Ascending aorta (tissue), 2 donors: ENCODE data around the gene ADIG. TPM values are rescaled to one million over a fixed set of nuclear protein-coding genes. Genes with fewer than 3 reads are reported as not detected.

Experiments used
- DNase-seq, 2 donors: peaks; one replicate each; pipeline ENCODE4 v3.0.0-alpha.2; 2019; ENCODE audit warnings: low spot score in 2 of 2
- H3K27ac ChIP-seq, 2 donors: fragments of 200-600 bp; sonication (generic); one replicate each; pipeline ENCODE4 v1.5.1; 2016 to 2017; ENCODE audit warnings: mild to moderate bottlenecking in 1 of 2
- H3K27me3 ChIP-seq: fragments of 200-600 bp; sonication (generic); one replicate; pipeline ENCODE4 v1.5.1; 2017
- H3K36me3 ChIP-seq, 2 donors: fragments of 200-600 bp; sonication (generic); one replicate each; pipeline ENCODE4 v1.5.1; 2016
- H3K4me1 ChIP-seq, 2 donors: fragments of 200-600 bp; sonication (generic); one replicate each; pipeline ENCODE4 v1.5.1; 2016 to 2017; ENCODE audit warnings: mild to moderate bottlenecking in 1 of 2
- H3K4me3 ChIP-seq, 2 donors: fragments of 200-600 bp; sonication (generic); one replicate each; pipeline ENCODE4 v1.5.1; 2016 to 2017; ENCODE audit warnings: mild to moderate bottlenecking in 1 of 2
- H3K9me3 ChIP-seq, 2 donors: fragments of 200-600 bp; sonication (generic); one replicate each; pipeline ENCODE4 v1.5.1; 2016
- CTCF ChIP-seq, 3 experiments: fragments of 200-600 bp in 2 of 3; fragments of 450-650 bp in 1 of 3; sonication (generic) in 2 of 3; IDR thresholded peaks; one replicate each; pipeline ENCODE4 v1.5.1; 2016 to 2019; ENCODE audit warnings: antibody characterized with exemption in 3 of 3, mild to moderate bottlenecking in 1 of 3, moderate library complexity in 1 of 3
- intact Hi-C: fragments of 100-400 bp; cut with DNase I; formaldehyde crosslinking; loops from one replicate; pipeline ENCODE4 v1.15.1; 2023
- total RNA-seq: library from RNA; depleted of rRNA; stranded (reverse); fragments of >200 nt; gene quantifications from one replicate; pipeline ENCODE4 v1.1.0, GENCODE V29; 2016

Gene ADIG
- total RNA-seq, 1 donor from 2014 or later, result not detected

GRCh38 chr20:38573413-38573812 is 7.6 kb upstream of the ADIG start:
- Histone ChIP-seq H3K36me3 (peaks cover 27 to 64% of the 10 kb centered on the region in 2 donors), H3K27me3 (no peaks in the 10 kb centered on the region), H3K9me3 (no peaks in the 10 kb centered on the region), H3K27ac (no peak overlapping the region), H3K4me3 (no peak overlapping the region), H3K4me1 (no peaks in the 10 kb centered on the region)
- TF ChIP-seq CTCF (IDR thresholded peaks at IDR 0.05), result no peak
- DNase-seq, result no peak
- intact Hi-C loops, result no loop called here

- Histone ChIP-seq H3K4me3 (no peak overlapping the region), H3K9me3 (no peaks in the 10 kb centered on the region), H3K4me1 (peaks cover 0 to 3% of the 10 kb centered on the region in 2 donors), H3K36me3 (peaks cover 11 to 26% of the 10 kb centered on the region in 2 donors), H3K27me3 (no peaks in the 10 kb centered on the region), H3K27ac (no peak overlapping the region)
- TF ChIP-seq CTCF (IDR thresholded peaks at IDR 0.05), result no peak
- DNase-seq, result no peak
- intact Hi-C loops, result no loop called here
Observed at GRCh38 chr20:38579219-38579910, 1.6 kb upstream of the ADIG start.

DNA sequence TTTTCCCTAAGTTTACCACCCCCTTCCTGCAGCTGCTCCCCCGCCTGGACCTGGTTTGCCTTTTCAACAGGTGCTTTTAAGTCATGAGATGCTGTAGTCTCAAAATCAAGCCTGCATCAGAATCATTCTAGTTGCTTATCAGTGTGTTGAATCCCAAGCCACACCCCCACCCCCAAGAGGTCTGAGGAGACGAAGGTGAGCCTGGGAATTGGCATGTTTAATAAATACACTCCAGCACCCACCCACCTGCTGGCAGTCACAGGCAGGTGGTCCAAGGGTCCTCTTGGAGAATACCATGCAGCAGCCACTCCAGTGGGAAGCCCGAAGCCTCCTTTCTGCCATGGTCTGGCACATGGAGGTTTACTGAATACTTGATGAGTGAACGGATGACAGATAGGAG is 1.1 kb upstream of the ADIG start:
- Histone ChIP-seq H3K27me3 (no peaks in the 10 kb centered on the region), H3K9me3 (no peaks in the 10 kb centered on the region), H3K27ac (no peak overlapping the region), H3K36me3 (peaks cover 6 to 21% of the 10 kb centered on the region in 2 donors), H3K4me1 (peaks cover 0 to 3% of the 10 kb centered on the region in 2 donors), H3K4me3 (no peak overlapping the region)
- intact Hi-C loops, result no loop called here
- DNase-seq, result no peak
- no peak for TF ChIP-seq CTCF (IDR thresholded peaks at IDR 0.05)

GRCh38 chr20:38581830-38582358 is 897 bp downstream of the ADIG start:
- H3K9me3 ChIP-seq, result no peaks in the 10 kb centered on the region
- H3K4me1 ChIP-seq, result peaks cover 0 to 3% of the 10 kb centered on the region in 2 donors
- no peak overlapping the region for H3K4me3 ChIP-seq
- H3K27ac ChIP-seq, result no peak overlapping the region
- no peaks in the 10 kb centered on the region for H3K27me3 ChIP-seq
- no peak for TF ChIP-seq CTCF (IDR thresholded peaks at IDR 0.05)
- DNase-seq, result no peak
- H3K36me3 ChIP-seq, result peaks cover 0 to 5% of the 10 kb centered on the region in 2 donors
- intact Hi-C loops, result no loop called here

DNA sequence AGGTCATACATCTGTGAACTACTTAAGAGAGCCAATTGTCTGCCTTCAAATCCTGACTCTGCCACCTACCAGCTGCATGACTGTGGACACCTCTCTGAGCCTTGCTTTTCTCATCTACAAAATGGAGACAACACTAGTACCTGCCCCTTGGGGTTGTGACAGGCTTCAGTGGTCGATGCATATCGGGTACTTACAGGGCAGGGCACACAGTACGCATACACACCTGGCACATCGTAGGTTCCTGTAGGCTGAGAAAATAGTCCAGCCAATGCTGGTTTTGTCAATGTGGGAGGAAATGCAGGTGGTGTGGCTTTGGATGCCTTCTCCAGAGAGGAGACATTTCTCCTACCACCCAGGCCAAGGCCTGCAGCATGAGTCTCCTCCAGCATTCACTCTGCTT is 2.3 kb downstream of the ADIG start:
- Histone ChIP-seq H3K27me3 (no peaks in the 10 kb centered on the region), H3K4me1 (peaks cover 0 to 3% of the 10 kb centered on the region in 2 donors), H3K4me3 (no peak overlapping the region), H3K36me3 (no peaks in the 10 kb centered on the region), H3K9me3 (no peaks in the 10 kb centered on the region), H3K27ac (no peak overlapping the region)
- TF ChIP-seq CTCF (IDR thresholded peaks at IDR 0.05), result no peak
- no peak for DNase-seq
- intact Hi-C loops, result no loop called here
